Measurements from ENCODE around the gene TUBA4A.

Gene TUBA4A

DNA sequence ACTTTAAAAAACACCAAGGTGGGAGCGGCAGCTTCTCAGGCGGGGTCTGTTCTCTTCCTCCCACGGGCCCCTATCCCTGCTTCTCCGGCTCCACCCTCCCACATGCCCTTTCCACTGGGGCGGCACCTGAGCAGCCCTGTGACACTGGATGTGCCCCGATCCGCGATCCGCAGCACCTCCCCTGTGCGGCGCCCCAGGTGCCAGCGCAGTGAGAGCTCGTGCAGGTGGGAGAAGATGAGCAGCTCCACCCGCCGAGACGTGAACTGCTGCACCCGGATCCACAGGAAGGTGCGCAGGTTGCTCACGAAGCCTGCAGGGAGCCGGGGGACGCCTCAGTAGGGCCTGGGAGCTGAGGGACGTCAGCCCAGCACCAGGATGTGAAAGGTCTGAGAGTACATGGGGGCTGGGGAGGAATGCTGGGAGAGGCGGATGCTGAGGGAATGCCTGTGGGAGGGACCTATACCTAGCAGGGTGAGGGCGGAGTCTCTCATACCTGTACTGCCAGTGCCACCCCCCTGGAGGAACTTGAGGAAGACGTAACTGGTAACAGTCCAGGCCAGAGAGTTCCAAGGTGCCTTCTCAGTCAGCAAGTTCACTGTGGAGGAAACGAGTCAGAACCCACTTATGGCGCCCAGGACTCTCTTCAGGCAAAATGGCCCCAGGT is 37.7 kb downstream of the TUBA4A start:
- Histone ChIP-seq H3K9ac (ENCODE audit: low read depth, low read length) (no peak overlapping the region), H3K9me3 (ENCODE audit: insufficient read depth, low read depth, low read length) (no peaks in the 10 kb centered on the region), H3K4me3 (ENCODE audit: low read length) (no peak overlapping the region), H3K27ac (ENCODE audit: low read depth, low read length) (no peak overlapping the region), H3K4me1 (ENCODE audit: insufficient read depth, low read length) (peaks cover 7% of the 10 kb centered on the region), H3K36me3 (ENCODE audit: insufficient read depth, low read length) (peaks cover 47% of the 10 kb centered on the region), H3K27me3 (ENCODE audit: insufficient read depth, low read length) (no peaks in the 10 kb centered on the region)
- WGBS, result 93% methylated on average over 27 of the region's 27 CpGs

DNA sequence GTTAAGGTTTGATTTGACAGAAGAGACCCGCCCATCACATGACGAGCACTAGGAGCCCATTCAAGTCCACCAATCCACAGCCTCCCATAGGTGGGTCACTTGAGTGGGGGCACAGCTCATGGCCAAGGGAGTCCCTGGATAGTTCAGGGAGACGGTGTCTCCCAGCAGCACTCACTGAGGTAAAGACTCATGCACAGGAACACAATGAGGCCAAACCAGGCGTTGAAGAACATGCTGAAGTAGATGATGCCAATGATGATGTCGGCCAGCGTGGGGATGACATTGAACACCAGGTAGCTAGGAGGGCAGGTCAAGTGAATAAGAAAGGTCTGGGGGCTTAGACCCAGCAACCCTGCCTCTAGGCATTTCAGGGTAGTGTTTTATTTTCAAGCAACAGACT is 38.9 kb downstream of the TUBA4A start:
- H3K27me3 ChIP-seq (ENCODE audit: insufficient read depth, low read length), result no peaks in the 10 kb centered on the region
- peaks cover 49% of the 10 kb centered on the region for H3K36me3 ChIP-seq (ENCODE audit: insufficient read depth, low read length)
- peaks cover 7% of the 10 kb centered on the region for H3K4me1 ChIP-seq (ENCODE audit: insufficient read depth, low read length)
- H3K9me3 ChIP-seq (ENCODE audit: insufficient read depth, low read depth, low read length), result no peaks in the 10 kb centered on the region
- no peak overlapping the region for H3K4me3 ChIP-seq (ENCODE audit: low read length)
- WGBS, result 95% methylated on average over 6 of the region's 6 CpGs
- H3K27ac ChIP-seq (ENCODE audit: low read depth, low read length), result no peak overlapping the region
- no peak overlapping the region for H3K9ac ChIP-seq (ENCODE audit: low read depth, low read length)

GRCh38 chr2:219214141-219214540 is 39.6 kb downstream of the TUBA4A start:
- Histone ChIP-seq H3K27me3 (ENCODE audit: insufficient read depth, low read length) (no peaks in the 10 kb centered on the region), H3K4me1 (ENCODE audit: insufficient read depth, low read length) (peaks cover 7% of the 10 kb centered on the region), H3K9me3 (ENCODE audit: insufficient read depth, low read depth, low read length) (no peaks in the 10 kb centered on the region), H3K27ac (ENCODE audit: low read depth, low read length) (no peak overlapping the region), H3K4me3 (ENCODE audit: low read length) (no peak overlapping the region), H3K36me3 (ENCODE audit: insufficient read depth, low read length) (peaks cover 53% of the 10 kb centered on the region), H3K9ac (ENCODE audit: low read depth, low read length) (no peak overlapping the region)
- WGBS, result 96% methylated on average over 15 of the region's 15 CpGs

GRCh38 chr2:219213486-219214071 is 40.1 kb downstream of the TUBA4A start:
- Histone ChIP-seq H3K9me3 (ENCODE audit: insufficient read depth, low read depth, low read length) (no peaks in the 10 kb centered on the region), H3K4me3 (ENCODE audit: low read length) (no peak overlapping the region), H3K9ac (ENCODE audit: low read depth, low read length) (no peak overlapping the region), H3K27me3 (ENCODE audit: insufficient read depth, low read length) (no peaks in the 10 kb centered on the region), H3K27ac (ENCODE audit: low read depth, low read length) (no peak overlapping the region), H3K36me3 (ENCODE audit: insufficient read depth, low read length) (peaks cover 58% of the 10 kb centered on the region), H3K4me1 (ENCODE audit: insufficient read depth, low read length) (peaks cover 7% of the 10 kb centered on the region)
- 97% methylated on average over 10 of the region's 10 CpGs for whole genome bisulfite sequencing

DNA sequence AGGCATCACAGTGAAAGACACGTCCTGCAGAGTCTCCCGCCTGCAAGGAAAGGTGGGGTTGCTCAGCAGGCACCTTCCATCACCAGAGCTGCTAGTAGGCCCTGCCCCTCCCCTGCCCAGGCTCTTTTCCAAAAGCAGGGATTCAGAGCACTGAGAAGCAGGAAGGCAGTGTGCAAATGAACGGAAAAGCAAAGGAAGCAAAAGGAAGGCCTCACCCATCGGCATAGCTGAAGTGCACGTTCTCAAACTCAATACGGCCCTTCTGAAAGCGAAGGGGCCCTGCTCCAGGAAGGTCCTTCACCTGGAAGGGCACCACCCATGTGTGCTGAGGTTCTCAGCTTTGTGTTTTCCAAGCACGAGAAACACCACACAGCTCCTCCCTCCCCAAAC is 40.7 kb downstream of the TUBA4A start:
- Histone ChIP-seq H3K27me3 (ENCODE audit: insufficient read depth, low read length) (no peaks in the 10 kb centered on the region), H3K4me1 (ENCODE audit: insufficient read depth, low read length) (peaks cover 6% of the 10 kb centered on the region), H3K27ac (ENCODE audit: low read depth, low read length) (no peak overlapping the region), H3K9me3 (ENCODE audit: insufficient read depth, low read depth, low read length) (no peaks in the 10 kb centered on the region), H3K4me3 (ENCODE audit: low read length) (no peak overlapping the region), H3K9ac (ENCODE audit: low read depth, low read length) (no peak overlapping the region), H3K36me3 (ENCODE audit: insufficient read depth, low read length) (peaks cover 64% of the 10 kb centered on the region)
- WGBS, result 95% methylated on average over 8 of the region's 8 CpGs

DNA sequence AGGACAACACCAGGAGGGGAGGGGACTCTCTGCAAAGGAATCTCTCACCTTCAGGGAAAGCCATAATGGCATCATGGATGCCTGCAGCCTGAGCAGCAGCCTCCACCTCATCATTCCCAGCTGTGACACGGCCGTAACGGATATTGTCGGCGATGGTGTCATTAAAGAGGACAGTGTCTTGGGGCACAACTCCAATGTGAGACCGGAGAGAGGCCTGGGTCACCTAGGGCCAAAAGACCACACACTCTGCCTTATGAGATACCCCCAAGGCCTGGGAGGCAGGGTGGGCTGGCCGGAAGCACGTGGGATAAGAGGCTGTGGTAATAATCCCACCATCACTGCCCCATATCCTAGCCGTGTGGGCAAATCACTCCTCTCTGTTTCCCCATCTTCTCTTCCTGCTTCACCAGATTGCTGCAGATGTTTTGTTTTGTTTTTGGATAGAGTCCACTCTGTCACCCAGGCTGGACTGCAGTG is 42.8 kb downstream of the TUBA4A start:
- WGBS, result 92% methylated on average over 9 of the region's 9 CpGs
- Histone ChIP-seq H3K36me3 (ENCODE audit: insufficient read depth, low read length) (peaks cover 66% of the 10 kb centered on the region), H3K27ac (ENCODE audit: low read depth, low read length) (no peak overlapping the region)

DNA sequence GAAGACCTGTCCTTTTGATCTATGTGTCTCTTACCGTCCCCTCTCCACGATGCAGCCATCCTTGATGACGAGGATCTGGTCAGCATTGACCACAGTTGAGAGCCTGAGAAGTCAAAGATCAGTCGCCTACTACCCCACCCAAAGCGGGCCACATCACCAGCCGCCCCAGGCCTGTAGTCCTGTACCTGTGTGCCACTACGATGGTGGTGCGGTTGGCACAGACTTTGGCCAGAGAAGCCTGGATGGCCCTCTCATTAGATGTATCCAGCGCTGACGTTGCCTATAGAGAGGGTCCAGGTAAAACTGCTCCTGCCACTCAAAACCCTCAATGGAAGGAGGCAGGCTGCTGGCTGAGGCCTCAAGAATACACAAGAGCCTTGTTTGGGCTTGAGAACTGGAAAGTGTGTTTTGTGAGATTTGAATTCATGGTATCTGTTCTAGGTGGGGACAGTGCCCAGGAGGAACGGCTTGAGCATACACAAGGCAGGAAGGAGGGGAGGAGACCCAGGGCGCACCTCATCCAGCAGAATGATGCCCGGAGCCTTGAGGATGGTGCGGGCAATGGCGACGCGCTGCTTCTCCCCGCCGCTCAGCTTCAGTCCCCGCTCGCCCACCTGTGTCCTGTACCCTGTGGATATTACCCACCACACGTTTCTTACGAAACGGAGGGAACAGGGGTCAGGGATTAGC is 43.4 kb downstream of the TUBA4A start:
- no peaks in the 10 kb centered on the region for H3K27me3 ChIP-seq (ENCODE audit: insufficient read depth, low read length)
- H3K27ac ChIP-seq (ENCODE audit: low read depth, low read length), result no peak overlapping the region
- H3K9me3 ChIP-seq (ENCODE audit: insufficient read depth, low read depth, low read length), result no peaks in the 10 kb centered on the region
- 0 out of 2 replicates have a peak, but pooled peaks cover 3% of the 10 kb centered on the region for H3K4me1 ChIP-seq (ENCODE audit: insufficient read depth, low read length)
- H3K36me3 ChIP-seq (ENCODE audit: insufficient read depth, low read length), result peaks cover 65% of the 10 kb centered on the region
- 95% methylated on average over 24 of the region's 24 CpGs for WGBS
- H3K9ac ChIP-seq (ENCODE audit: low read depth, low read length), result no peak overlapping the region
- H3K4me3 ChIP-seq (ENCODE audit: low read length), result no peak overlapping the region

More for the DNA sequence above, 42.8 kb downstream of the TUBA4A start:
- 0 out of 2 replicates have a peak, but pooled peaks cover 3% of the 10 kb centered on the region for H3K4me1 ChIP-seq (ENCODE audit: insufficient read depth, low read length)
- no peak overlapping the region for H3K4me3 ChIP-seq (ENCODE audit: low read length)
- no peaks in the 10 kb centered on the region for H3K27me3 ChIP-seq (ENCODE audit: insufficient read depth, low read length)
- no peaks in the 10 kb centered on the region for H3K9me3 ChIP-seq (ENCODE audit: insufficient read depth, low read depth, low read length)
- H3K9ac ChIP-seq (ENCODE audit: low read depth, low read length), result no peak overlapping the region

GRCh38 chr2:219209236-219210195 is 44.2 kb downstream of the TUBA4A start:
- H3K9me3 ChIP-seq (ENCODE audit: insufficient read depth, low read depth, low read length), result no peaks in the 10 kb centered on the region
- WGBS, result 95% methylated on average over 17 of the region's 18 CpGs
- H3K27me3 ChIP-seq (ENCODE audit: insufficient read depth, low read length), result no peaks in the 10 kb centered on the region
- H3K27ac ChIP-seq (ENCODE audit: low read depth, low read length), result no peak overlapping the region
- no peak overlapping the region for H3K4me3 ChIP-seq (ENCODE audit: low read length)
- peaks cover 57% of the 10 kb centered on the region for H3K36me3 ChIP-seq (ENCODE audit: insufficient read depth, low read length)
- no peak overlapping the region for H3K9ac ChIP-seq (ENCODE audit: low read depth, low read length)
- H3K4me1 ChIP-seq (ENCODE audit: insufficient read depth, low read length), result 0 out of 2 replicates have a peak, but pooled peaks cover 3% of the 10 kb centered on the region

DNA sequence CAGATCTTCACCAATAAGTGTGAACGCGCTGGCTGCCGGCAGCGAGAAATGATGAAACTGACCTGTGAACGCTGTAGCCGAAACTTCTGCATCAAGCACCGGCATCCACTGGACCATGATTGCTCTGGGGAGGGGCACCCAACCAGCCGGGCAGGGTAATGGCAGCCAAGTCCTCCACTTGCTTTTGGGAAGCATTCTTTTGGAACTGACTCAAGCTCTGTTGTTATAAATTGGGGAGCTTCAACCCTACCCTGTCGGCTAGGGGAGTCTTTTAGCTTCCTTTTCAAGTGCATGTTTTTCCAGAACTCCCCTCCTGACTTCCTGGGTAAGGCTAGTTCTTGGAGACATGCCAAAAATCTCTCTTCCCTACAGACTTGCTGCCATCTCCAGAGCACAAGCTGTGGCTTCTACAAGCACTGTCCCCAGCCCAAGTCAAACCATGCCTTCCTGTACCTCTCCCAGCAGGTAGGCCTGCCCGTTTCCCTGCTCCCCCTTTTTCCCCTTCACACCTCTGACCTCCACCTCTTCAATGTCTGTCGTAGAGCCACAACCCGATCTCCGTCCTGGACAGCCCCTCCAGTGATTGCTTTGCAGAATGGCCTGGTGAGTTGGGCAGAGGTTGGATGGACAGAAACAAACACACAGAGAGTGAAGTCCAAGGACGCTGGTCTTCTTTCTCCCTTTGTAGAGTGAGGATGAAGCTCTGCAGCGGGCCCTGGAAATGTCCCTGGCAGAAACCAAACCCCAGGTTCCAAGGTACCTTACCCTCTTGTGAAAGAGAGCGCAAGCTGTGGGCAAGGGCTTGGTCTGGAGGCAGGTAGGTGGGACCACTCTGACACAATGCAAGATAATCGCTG is 45.6 kb downstream of the TUBA4A start:
- H3K4me3 ChIP-seq (ENCODE audit: low read length), result no peak overlapping the region
- WGBS, result 92% methylated on average over 17 of the region's 17 CpGs
- 0 out of 2 replicates have a peak, but pooled peaks cover 3% of the 10 kb centered on the region for H3K4me1 ChIP-seq (ENCODE audit: insufficient read depth, low read length)
- no peaks in the 10 kb centered on the region for H3K27me3 ChIP-seq (ENCODE audit: insufficient read depth, low read length)
- H3K9me3 ChIP-seq (ENCODE audit: insufficient read depth, low read depth, low read length), result no peaks in the 10 kb centered on the region
- H3K36me3 ChIP-seq (ENCODE audit: insufficient read depth, low read length), result peaks cover 43% of the 10 kb centered on the region
- H3K9ac ChIP-seq (ENCODE audit: low read depth, low read length), result no peak overlapping the region
- H3K27ac ChIP-seq (ENCODE audit: low read depth, low read length), result no peak overlapping the region
